Kidney (tissue), 14 donors: ENCODE results near the gene ZNF829. TPM values are rescaled to one million over a fixed set of nuclear protein-coding genes. Genes with fewer than 3 reads are reported as not detected.
A peak's percentile ranks its signal among the peaks of the same experiment; 100 is the strongest.

Experiments used
- DNase-seq, 5 donors: peaks; one replicate each; pipeline ENCODE4 v3.0.0-alpha.2; 2013 to 2020
- FAIRE-seq: peaks from 2 replicates; lab custom pipeline; 2012; peaks lifted over from hg19 to GRCh38; lab: Jason Lieb, UNC
- H3K27ac ChIP-seq, 2 donors: one replicate each; pipeline ENCODE4 v1.7.0; 2013; ENCODE audit warnings: low read depth in 2 of 2, low read length in 2 of 2, inconsistent platforms in 1 of 2
- H3K27me3 ChIP-seq: one replicate; pipeline ENCODE4 v1.7.1; 2013; ENCODE audit warnings: low read length, inconsistent platforms; ENCODE audit not compliant: control insufficient read depth, insufficient read depth
- H3K36me3 ChIP-seq, 3 donors: one replicate each; pipeline versions ENCODE4 v1.7.0 to v1.7.1; 2013; ENCODE audit warnings: low read length in 3 of 3, control low read depth in 1 of 3, inconsistent platforms in 1 of 3; ENCODE audit not compliant: insufficient read depth in 3 of 3, control insufficient read depth in 2 of 3
- H3K4me1 ChIP-seq, 3 donors: one replicate each; pipeline versions ENCODE4 v1.7.0 to v1.7.1; 2013; ENCODE audit warnings: low read length in 3 of 3, inconsistent platforms in 1 of 3, low read depth in 1 of 3; ENCODE audit not compliant: control insufficient read depth in 2 of 3, insufficient read depth in 2 of 3
- H3K4me3 ChIP-seq, 3 donors: one replicate each; pipeline versions ENCODE4 v1.7.0 to v1.8.1; 2013; ENCODE audit warnings: low read length in 3 of 3, control low read depth in 1 of 3, inconsistent platforms in 1 of 3
- H3K9ac ChIP-seq, 3 donors: one replicate each; pipeline versions ENCODE4 v1.7.0 to v1.7.1; 2013; ENCODE audit warnings: low read length in 3 of 3, control low read depth in 1 of 3, inconsistent platforms in 1 of 3
- H3K9me3 ChIP-seq, 3 donors: one replicate each; pipeline versions ENCODE4 v1.7.0 to v1.7.1; 2013; ENCODE audit warnings: low read length in 3 of 3, control low read depth in 1 of 3, inconsistent platforms in 1 of 3; ENCODE audit not compliant: control insufficient read depth in 2 of 3, insufficient read depth in 1 of 3
- CTCF ChIP-seq: IDR thresholded peaks from 3 replicates; pipeline ENCODE4 v1.5.1; 2012; ENCODE audit warnings: mild to moderate bottlenecking, moderate library complexity, borderline replicate concordance; ENCODE audit not compliant: insufficient read depth; ENCODE audit errors: extremely low read depth
- intact Hi-C: fragments of 100-400 bp; cut with DNase I; formaldehyde crosslinking; loops from one replicate; pipeline ENCODE4 v1.11.1; 2022
- polyA plus RNA-seq: library from polyadenylated mRNA; stranded (reverse); fragments of 350-450 nt; fragmentation: Illumina TruSeq; extraction: RNeasy Lipid Tissue Mini Kit (QIAGEN cat#74804); gene quantifications from one replicate; pipeline ENCODE4 v1.2.3, GENCODE V29; 2014; ENCODE audit warnings: low read depth, low replicate concordance; ENCODE audit not compliant: insufficient read depth
- total RNA-seq: library from RNA; stranded (reverse); fragmentation: NEBNext Ultra II Directional; extraction: Animal tissue kit (Norgen Biotek cat#: 25700); gene quantifications from one replicate; pipeline ENCODE4 v1.2.1, GENCODE V29; 2021
- donor health status: control.
- donor health status: control.
- donor health status: control.
- donor health status: control.
- donor health status: control.
- donor health status: DM: yes; HTN: yes; CAD: no.
- donor health status: Normal renal cell carcinoma (clear cell type).

The ZNF829 gene
- total and polyA plus RNA-seq, 2 donors from 2014 or later = 1.2 to 4.4 TPM

- Histone ChIP-seq H3K27ac (no peak overlapping the region), H3K36me3 (peaks cover 18 to 37% (median 21%) of the 10 kb centered on the region in 3 donors), H3K4me1 (no peaks in the 10 kb centered on the region), H3K27me3 (no peaks in the 10 kb centered on the region), H3K9me3 (peaks cover 0 to 39% (median 19%) of the 10 kb centered on the region in 3 donors), H3K9ac (no peak overlapping the region), H3K4me3 (no peak overlapping the region)
- TF ChIP-seq CTCF = no peak
- intact Hi-C loops = no loop called here
- DNase-seq (no peak), FAIRE-seq (no peak)
Measured at GRCh38 chr19:36950335-36951119, 34.4 kb upstream of the ZNF829 start.

GRCh38 chr19:36939153-36939552, 23.1 kb upstream of the ZNF829 start:
- intact Hi-C loops = no loop called here
- DNase-seq (peak in 3 of 5 donors; percentile 12 to 47 (median 19)), FAIRE-seq (no peak)
- H3K4me3 ChIP-seq = no peak overlapping the region
- H3K9ac ChIP-seq = no peak overlapping the region
- H3K27ac ChIP-seq = no peak overlapping the region
- peak; percentile 1 for TF ChIP-seq CTCF
- H3K27me3 ChIP-seq = no peaks in the 10 kb centered on the region
- H3K4me1 ChIP-seq = no peaks in the 10 kb centered on the region
- peaks cover 0 to 4% (median 0%) of the 10 kb centered on the region in 3 donors for H3K9me3 ChIP-seq
- H3K36me3 ChIP-seq = peaks cover 0 to 42% (median 20%) of the 10 kb centered on the region in 3 donors

GRCh38 chr19:36931684-36932083, 15.6 kb upstream of the ZNF829 start:
- FAIRE-seq = no peak
- peaks cover 0 to 9% (median 3%) of the 10 kb centered on the region in 3 donors for H3K9me3 ChIP-seq

More at GRCh38 chr19:36931684-36932083, 15.6 kb upstream of the ZNF829 start:
- Histone ChIP-seq H3K27me3 (no peaks in the 10 kb centered on the region), H3K4me3 (no peak overlapping the region), H3K36me3 (peaks cover 0 to 5% (median 2%) of the 10 kb centered on the region in 3 donors), H3K4me1 (no peaks in the 10 kb centered on the region), H3K9ac (no peak overlapping the region), H3K27ac (no peak overlapping the region)
- no peak for DNase-seq
- intact Hi-C loops = no loop called here
- no peak for TF ChIP-seq CTCF
